Measurements from ENCODE around the gene BOC.

The BOC gene

GRCh38 chr3:113288881-113289280, 77.5 kb downstream of the BOC start:
- DNase-seq (ENCODE audit: low read depth) = no peak

- DNase-seq (ENCODE audit: low read depth) = no peak
Observed at GRCh38 chr3:113291572-113291971, 80.2 kb downstream of the BOC start.

- DNase-seq (ENCODE audit: low read depth) = no peak
Observed at GRCh38 chr3:113292933-113293332, 81.6 kb downstream of the BOC start.

GRCh38 chr3:113293348-113293747, 82.0 kb downstream of the BOC start:
- DNase-seq (ENCODE audit: low read depth) = no peak

- no peak for DNase-seq (ENCODE audit: low read depth)
Observed at GRCh38 chr3:113295463-113295862, 84.1 kb downstream of the BOC start.

GRCh38 chr3:113297287-113297686, 85.9 kb downstream of the BOC start:
- DNase-seq (ENCODE audit: low read depth) = no peak

- DNase-seq (ENCODE audit: low read depth) = no peak
Observed at GRCh38 chr3:113297841-113298240, 86.5 kb downstream of the BOC start.

GRCh38 chr3:113300596-113300995, 89.2 kb downstream of the BOC start:
- no peak for DNase-seq (ENCODE audit: low read depth)

- DNase-seq (ENCODE audit: low read depth) = no peak
Observed at GRCh38 chr3:113304102-113304501, 92.7 kb downstream of the BOC start.

- no peak for DNase-seq (ENCODE audit: low read depth)
Observed at GRCh38 chr3:113304856-113305540, 93.6 kb downstream of the BOC start.

- DNase-seq (ENCODE audit: low read depth) = no peak
Observed at GRCh38 chr3:113310960-113311359, 99.6 kb downstream of the BOC start.

GRCh38 chr3:113312416-113312815, 101.1 kb downstream of the BOC start:
- no peak for DNase-seq (ENCODE audit: low read depth)

- DNase-seq (ENCODE audit: low read depth) = no peak
Observed at GRCh38 chr3:113314923-113315322, 103.6 kb downstream of the BOC start.

- no peak for DNase-seq (ENCODE audit: low read depth)
Observed at GRCh38 chr3:113329757-113330156, 118.4 kb downstream of the BOC start.

- DNase-seq (ENCODE audit: low read depth) = no peak
Observed at GRCh38 chr3:113330742-113331141, 119.4 kb downstream of the BOC start.

- DNase-seq (ENCODE audit: low read depth) = no peak
Observed at GRCh38 chr3:113331187-113331586, 119.8 kb downstream of the BOC start.

Measured in activated T-cell treated with anti-CD3 and anti-CD28 coated beads for 48 hours (primary cell).